Spinal cord (tissue), 10 donors: ENCODE data around the gene SYNCRIP. TPM values are rescaled to one million over a fixed set of nuclear protein-coding genes. Genes with fewer than 3 reads are reported as not detected.
"Not testable (repeated sequence)": the region's sequence is repeated elsewhere in the genome, so short reads cannot be mapped to it uniquely, and the experiment has no call there.

Experiments used
- DNase-seq, 6 donors: peaks; one replicate each; pipeline versions ENCODE4 v3.0.0 to v3.0.0-alpha.2; 2013 to 2015; ENCODE audit warnings: low spot score in 6 of 6, low read depth in 4 of 6
- H3K27ac ChIP-seq: one replicate; pipeline ENCODE4 v1.5.1; 2013; ENCODE audit warnings: low read depth, low read length, control low read depth
- H3K27me3 ChIP-seq: one replicate; pipeline ENCODE4 v1.6.1; 2013; ENCODE audit warnings: low read length; ENCODE audit not compliant: control insufficient read depth, insufficient read depth
- H3K36me3 ChIP-seq: one replicate; pipeline ENCODE4 v1.6.1; 2013; ENCODE audit warnings: low read length; ENCODE audit not compliant: control insufficient read depth, insufficient read depth
- H3K4me1 ChIP-seq: one replicate; pipeline ENCODE4 v1.6.1; 2013; ENCODE audit warnings: low read length; ENCODE audit not compliant: control insufficient read depth, insufficient read depth
- H3K4me3 ChIP-seq: one replicate; pipeline ENCODE4 v1.5.1; 2013; ENCODE audit warnings: low read depth, low read length, control low read depth
- H3K9me3 ChIP-seq: one replicate; pipeline ENCODE4 v1.6.1; 2013; ENCODE audit warnings: low read length; ENCODE audit not compliant: control insufficient read depth, insufficient read depth
- WGBS: methylation state at CpG from one replicate; pipeline ENCODE4 v1.1.5; 2013; ENCODE audit warnings: missing lambda C conversion rate; ENCODE audit not compliant: insufficient coverage; 5-methylcytosine and 5-hydroxymethylcytosine counted together
- polyA plus RNA-seq, 2 donors: library from polyadenylated mRNA; unstranded; fragments of 120-200 nt; gene quantifications; one replicate each; pipeline ENCODE4 v1.2.1, GENCODE V29; 2013; ENCODE audit not compliant: insufficient read length in 2 of 2
- total RNA-seq, 2 donors: library from RNA; depleted of rRNA in 1 of 2; stranded (reverse); fragments of 120-200 nt in 1 of 2; fragments of >200 nt in 1 of 2; gene quantifications; one replicate each; pipeline versions ENCODE4 v1.2.3 to v1.2.4, GENCODE V29; 2013 to 2014
- donor health status: healthy.

Gene SYNCRIP
- total and polyA plus RNA-seq, 4 donors, result 60.8 to 104 (median 75.7) TPM

GRCh38 chr6:85610182-85610895 lies 32.3 kb downstream of the SYNCRIP start:
- WGBS, result no CpG with 5 or more reads among the region's 2 CpGs
- Histone ChIP-seq H3K4me1 (no peaks in the 10 kb centered on the region), H3K36me3 (peaks cover 5% of the 10 kb centered on the region), H3K4me3 (no peak overlapping the region), H3K27me3 (no peaks in the 10 kb centered on the region), H3K27ac (no peak overlapping the region), H3K9me3 (no peaks in the 10 kb centered on the region)
- DNase-seq, result no peak

- no peak overlapping the region for H3K4me3 ChIP-seq
- no peaks in the 10 kb centered on the region for H3K9me3 ChIP-seq
- WGBS, result no CpG with 5 or more reads among the region's 4 CpGs
- H3K36me3 ChIP-seq, result no peaks in the 10 kb centered on the region
- H3K27ac ChIP-seq, result no peak overlapping the region
- no peak for DNase-seq
- H3K27me3 ChIP-seq, result no peaks in the 10 kb centered on the region
- no peaks in the 10 kb centered on the region for H3K4me1 ChIP-seq
Observed at GRCh38 chr6:85602100-85602499, 40.6 kb downstream of the SYNCRIP start.

GRCh38 chr6:85600713-85601313 lies 41.9 kb downstream of the SYNCRIP start:
- WGBS, result 91% methylated on average over 8 of the region's 11 CpGs
- no peaks in the 10 kb centered on the region for H3K36me3 ChIP-seq
- H3K27me3 ChIP-seq, result no peaks in the 10 kb centered on the region
- H3K9me3 ChIP-seq, result no peaks in the 10 kb centered on the region
- H3K4me1 ChIP-seq, result no peaks in the 10 kb centered on the region
- DNase-seq, result peak in 1 of 6 donors; percentile 11
- no peak overlapping the region for H3K27ac ChIP-seq
- H3K4me3 ChIP-seq, result no peak overlapping the region

- H3K4me1 ChIP-seq, result peaks cover 7% of the 10 kb centered on the region
- peak overlapping the region; percentile 97 for H3K27ac ChIP-seq
- peak overlapping the region; percentile 93 for H3K4me3 ChIP-seq
- 0% methylated on average over 15 of the region's 35 CpGs for WGBS
- H3K27me3 ChIP-seq, result no peaks in the 10 kb centered on the region
- H3K9me3 ChIP-seq, result no peaks in the 10 kb centered on the region
- DNase-seq, result peak in 3 of 6 donors; percentile 8 to 17 (median 9)
- H3K36me3 ChIP-seq, result no peaks in the 10 kb centered on the region
Observed at GRCh38 chr6:85594197-85594930, 48.3 kb downstream of the SYNCRIP start.

- Histone ChIP-seq H3K27ac (peak within 1 kb of the TSS; percentile 97), H3K4me1 (peaks cover 7% of the 10 kb centered on the region), H3K9me3 (no peaks in the 10 kb centered on the region), H3K4me3 (peak within 1 kb of the TSS; percentile 93), H3K27me3 (no peaks in the 10 kb centered on the region), H3K36me3 (no peaks in the 10 kb centered on the region)
- under 1% methylated on average over 82 of the region's 82 CpGs for WGBS
- peak; percentile 81 to 97 (median 87) for DNase-seq
Observed at GRCh38 chr6:85593438-85594196, 49.1 kb downstream of the SYNCRIP start, which contains the start of gene SNX14. TSS of gene SNX14 (minus strand) at chr6:85593858. CDS start at chr6:85593718, 140 bp downstream.

- H3K27ac ChIP-seq, result no peak overlapping the region
- peaks cover 3% of the 10 kb centered on the region for H3K36me3 ChIP-seq
- no peaks in the 10 kb centered on the region for H3K27me3 ChIP-seq
- DNase-seq, result no peak
- peaks cover 2% of the 10 kb centered on the region for H3K9me3 ChIP-seq
- no peak overlapping the region for H3K4me3 ChIP-seq
- WGBS, result no CpG with 5 or more reads among the region's 1 CpG
- H3K4me1 ChIP-seq, result peaks cover 7% of the 10 kb centered on the region
Observed at GRCh38 chr6:85592033-85592432, 50.7 kb downstream of the SYNCRIP start.

GRCh38 chr6:85591207-85591606 lies 51.5 kb downstream of the SYNCRIP start:
- Histone ChIP-seq H3K27me3 (no peaks in the 10 kb centered on the region), H3K9me3 (peaks cover 2% of the 10 kb centered on the region), H3K27ac (no peak overlapping the region), H3K4me3 (no peak overlapping the region), H3K4me1 (peaks cover 7% of the 10 kb centered on the region), H3K36me3 (peaks cover 3% of the 10 kb centered on the region)
- WGBS, result no CpG with 5 or more reads among the region's 1 CpG
- no peak for DNase-seq

GRCh38 chr6:85585741-85586140 lies 56.9 kb downstream of the SYNCRIP start:
- DNase-seq, result no peak
- H3K27me3 ChIP-seq, result no peaks in the 10 kb centered on the region
- no peak overlapping the region for H3K4me3 ChIP-seq
- H3K36me3 ChIP-seq, result peaks cover 3% of the 10 kb centered on the region
- peaks cover 2% of the 10 kb centered on the region for H3K9me3 ChIP-seq
- no CpG with 5 or more reads among the region's 3 CpGs for WGBS
- no peak overlapping the region for H3K27ac ChIP-seq
- no peaks in the 10 kb centered on the region for H3K4me1 ChIP-seq

GRCh38 chr6:85582832-85583231 lies 59.9 kb downstream of the SYNCRIP start:
- not testable (repeated sequence) for H3K9me3 ChIP-seq, H3K27me3 ChIP-seq, DNase-seq, H3K4me3 ChIP-seq, H3K36me3 ChIP-seq, H3K4me1 ChIP-seq, H3K27ac ChIP-seq
- WGBS, result 98% methylated on average over 4 of the region's 4 CpGs
